CD4-positive, CD25-positive, alpha-beta regulatory T cell (primary cell): ENCODE results near the gene PCNT. TPM values are rescaled to one million over a fixed set of nuclear protein-coding genes. Genes with fewer than 3 reads are reported as not detected.

ENCODE experiments used
- ATAC-seq, 2 donors: fragments of 150-1000 bp; cut with Tn5 transposase; one replicate each; pipeline ENCODE4 v1.10.0; 2021; ENCODE audit warnings: low read depth in 2 of 2, moderate number of reproducible peaks in 2 of 2, moderate library complexity in 1 of 2
- DNase-seq, 3 donors: peaks; one replicate each; pipeline versions ENCODE4 v3.0.0 to v3.0.0-alpha.2; 2012 to 2022; ENCODE audit warnings: mixed read lengths in 1 of 3
- H3K27ac ChIP-seq: one replicate; pipeline ENCODE4 v1.7.0; 2013; ENCODE audit warnings: mild to moderate bottlenecking, low read length; ENCODE audit not compliant: insufficient read depth, poor library complexity, severe bottlenecking
- H3K27me3 ChIP-seq: one replicate; pipeline ENCODE4 v1.7.0; 2013; ENCODE audit warnings: low read length; ENCODE audit not compliant: control insufficient read depth, insufficient read depth
- H3K36me3 ChIP-seq: one replicate; pipeline ENCODE4 v1.7.0; 2013; ENCODE audit warnings: mild to moderate bottlenecking, low read length, moderate library complexity; ENCODE audit not compliant: control insufficient read depth, insufficient read depth
- H3K4me1 ChIP-seq: 2 replicates; pipeline ENCODE4 v1.7.0; 2013; ENCODE audit warnings: mild to moderate bottlenecking, low read length; ENCODE audit not compliant: insufficient read depth, control insufficient read depth, poor library complexity, severe bottlenecking
- H3K4me3 ChIP-seq: one replicate; pipeline ENCODE4 v1.7.0; 2013; ENCODE audit warnings: low read depth, mild to moderate bottlenecking, low read length, moderate library complexity
- H3K9me3 ChIP-seq, 2 experiments: 1 replicate in 1 of 2; 2 replicates in 1 of 2; pipeline ENCODE4 v1.7.0; 2013; ENCODE audit warnings: low read length in 2 of 2, mild to moderate bottlenecking in 1 of 2, moderate library complexity in 1 of 2; ENCODE audit not compliant: control insufficient read depth in 2 of 2
- H3K27ac Mint-ChIP-seq, 3 donors: one replicate each; pipeline ENCODE4 v1.8.0; 2020 to 2022; ENCODE audit warnings: mild to moderate bottlenecking in 3 of 3, mixed read lengths in 3 of 3, moderate library complexity in 2 of 3
- H3K27me3 Mint-ChIP-seq: one replicate; pipeline ENCODE4 v1.8.0; 2022; ENCODE audit warnings: mild to moderate bottlenecking, mixed read lengths
- H3K36me3 Mint-ChIP-seq: one replicate; pipeline ENCODE4 v1.8.0; 2020; ENCODE audit warnings: mixed read lengths
- H3K4me1 Mint-ChIP-seq, 4 donors: one replicate each; pipeline ENCODE4 v1.8.0; 2020 to 2022; ENCODE audit warnings: mixed read lengths in 4 of 4, mild to moderate bottlenecking in 1 of 4
- H3K4me3 Mint-ChIP-seq, 4 donors: one replicate each; pipeline ENCODE4 v1.8.0; 2020 to 2022; ENCODE audit warnings: mild to moderate bottlenecking in 4 of 4, mixed read lengths in 4 of 4, moderate library complexity in 3 of 4
- H3K9me3 Mint-ChIP-seq, 7 donors: one replicate each; pipeline ENCODE4 v1.8.0; 2020 to 2022; ENCODE audit warnings: mixed read lengths in 7 of 7, mild to moderate bottlenecking in 3 of 7, moderate library complexity in 2 of 7
- polyA plus RNA-seq, 4 donors: library from polyadenylated mRNA; unstranded; fragments of 300-500 nt; fragmentation: Illumina TruSeq; gene quantifications; one replicate each; pipeline ENCODE4 v1.2.3, GENCODE V29; 2021
- total RNA-seq: library from RNA; stranded (reverse); gene quantifications from one replicate; pipeline ENCODE4 v1.2.3, GENCODE V29; 2022

Gene PCNT
- total and polyA plus RNA-seq, 5 donors from 2014 or later: 5.3 to 64.5 (median 10.5) TPM

- Mint-ChIP-seq H3K36me3 (peaks cover 27% of the 10 kb centered on the region), H3K4me3 (peak overlapping the region in 1 of 4 donors; percentile 15), H3K27me3 (no peaks in the 10 kb centered on the region), H3K27ac (no peak overlapping the region), H3K4me1 (peaks cover 5 to 33% (median 17%) of the 10 kb centered on the region in 4 donors), H3K9me3 (no peaks in the 10 kb centered on the region)
- no peaks in the 10 kb centered on the region for H3K9me3 ChIP-seq
- DNase-seq: no peak
- H3K36me3 ChIP-seq: peaks cover 17% of the 10 kb centered on the region
- H3K4me1 ChIP-seq: peaks cover 15% of the 10 kb centered on the region
- no peak overlapping the region for H3K4me3 ChIP-seq
- H3K27me3 ChIP-seq: no peaks in the 10 kb centered on the region
- no peak overlapping the region for H3K27ac ChIP-seq
- ATAC-seq: no peak
Measured at GRCh38 chr21:46327711-46328110, 3.8 kb downstream of the PCNT start.

- Mint-ChIP-seq H3K36me3 (peaks cover 27% of the 10 kb centered on the region), H3K4me1 (peaks cover 5 to 29% (median 15%) of the 10 kb centered on the region in 4 donors), H3K27me3 (no peaks in the 10 kb centered on the region), H3K27ac (no peak overlapping the region), H3K9me3 (no peaks in the 10 kb centered on the region), H3K4me3 (no peak overlapping the region)
- no peak for DNase-seq
- Histone ChIP-seq H3K4me3 (no peak overlapping the region), H3K27me3 (no peaks in the 10 kb centered on the region), H3K4me1 (peaks cover 11% of the 10 kb centered on the region), H3K9me3 (no peaks in the 10 kb centered on the region), H3K27ac (no peak overlapping the region), H3K36me3 (peaks cover 17% of the 10 kb centered on the region)
- no peak for ATAC-seq
Measured at GRCh38 chr21:46328151-46328550, 4.2 kb downstream of the PCNT start.

- Histone ChIP-seq H3K9me3 (no peaks in the 10 kb centered on the region), H3K27me3 (no peaks in the 10 kb centered on the region), H3K27ac (no peak overlapping the region), H3K4me3 (no peak overlapping the region), H3K4me1 (peaks cover 10% of the 10 kb centered on the region), H3K36me3 (peaks cover 23% of the 10 kb centered on the region)
- no peak for DNase-seq
- peaks cover 27% of the 10 kb centered on the region for H3K36me3 Mint-ChIP-seq
- no peak overlapping the region for H3K4me3 Mint-ChIP-seq
- H3K4me1 Mint-ChIP-seq: peaks cover 5 to 22% (median 13%) of the 10 kb centered on the region in 4 donors
- H3K27ac Mint-ChIP-seq: no peak overlapping the region
- H3K9me3 Mint-ChIP-seq: no peaks in the 10 kb centered on the region
- no peaks in the 10 kb centered on the region for H3K27me3 Mint-ChIP-seq
- ATAC-seq: no peak
Measured at GRCh38 chr21:46329796-46330195, 5.8 kb downstream of the PCNT start.

GRCh38 chr21:46334351-46335140, 10.6 kb downstream of the PCNT start:
- Histone ChIP-seq H3K4me1 (no peaks in the 10 kb centered on the region), H3K4me3 (no peak overlapping the region), H3K27ac (no peak overlapping the region), H3K9me3 (no peaks in the 10 kb centered on the region), H3K36me3 (peaks cover 46% of the 10 kb centered on the region), H3K27me3 (no peaks in the 10 kb centered on the region)
- Mint-ChIP-seq H3K27ac (no peak overlapping the region), H3K36me3 (peaks cover 34% of the 10 kb centered on the region), H3K9me3 (no peaks in the 10 kb centered on the region), H3K4me3 (no peak overlapping the region), H3K4me1 (peaks cover 4 to 6% (median 5%) of the 10 kb centered on the region in 4 donors), H3K27me3 (no peaks in the 10 kb centered on the region)
- DNase-seq (no peak), ATAC-seq (no peak)

GRCh38 chr21:46336603-46337002, 12.6 kb downstream of the PCNT start:
- Mint-ChIP-seq H3K9me3 (no peaks in the 10 kb centered on the region), H3K4me3 (no peak overlapping the region), H3K4me1 (peaks cover 0 to 9% (median 3%) of the 10 kb centered on the region in 4 donors), H3K36me3 (peaks cover 36% of the 10 kb centered on the region), H3K27ac (no peak overlapping the region), H3K27me3 (no peaks in the 10 kb centered on the region)
- H3K9me3 ChIP-seq: no peaks in the 10 kb centered on the region
- no peak for ATAC-seq
- no peaks in the 10 kb centered on the region for H3K4me1 ChIP-seq
- H3K27ac ChIP-seq: no peak overlapping the region
- H3K27me3 ChIP-seq: no peaks in the 10 kb centered on the region
- no peak for DNase-seq
- H3K36me3 ChIP-seq: peaks cover 45% of the 10 kb centered on the region
- no peak overlapping the region for H3K4me3 ChIP-seq

- no peaks in the 10 kb centered on the region for H3K9me3 Mint-ChIP-seq
- peaks cover 42% of the 10 kb centered on the region for H3K36me3 ChIP-seq
- H3K4me3 ChIP-seq: no peak overlapping the region
- no peaks in the 10 kb centered on the region for H3K27me3 ChIP-seq
- no peak for ATAC-seq
- H3K4me1 Mint-ChIP-seq: peaks cover 0 to 16% (median 5%) of the 10 kb centered on the region in 4 donors
- no peak overlapping the region for H3K4me3 Mint-ChIP-seq
- H3K36me3 Mint-ChIP-seq: peaks cover 39% of the 10 kb centered on the region
- H3K27ac ChIP-seq: no peak overlapping the region
- H3K27me3 Mint-ChIP-seq: no peaks in the 10 kb centered on the region
- H3K9me3 ChIP-seq: no peaks in the 10 kb centered on the region
- no peak for DNase-seq
- no peaks in the 10 kb centered on the region for H3K4me1 ChIP-seq
- no peak overlapping the region for H3K27ac Mint-ChIP-seq
Measured at GRCh38 chr21:46340998-46341397, 17.0 kb downstream of the PCNT start.

GRCh38 chr21:46344219-46344915, 20.4 kb downstream of the PCNT start:
- no peaks in the 10 kb centered on the region for H3K27me3 ChIP-seq
- no peaks in the 10 kb centered on the region for H3K4me1 ChIP-seq
- peaks cover 41% of the 10 kb centered on the region for H3K36me3 ChIP-seq
- H3K9me3 ChIP-seq: no peaks in the 10 kb centered on the region
- no peak for ATAC-seq
- peaks cover 0 to 12% (median 3%) of the 10 kb centered on the region in 4 donors for H3K4me1 Mint-ChIP-seq
- H3K27ac Mint-ChIP-seq: no peak overlapping the region
- H3K9me3 Mint-ChIP-seq: no peaks in the 10 kb centered on the region
- H3K4me3 Mint-ChIP-seq: no peak overlapping the region
- H3K27me3 Mint-ChIP-seq: no peaks in the 10 kb centered on the region
- H3K27ac ChIP-seq: no peak overlapping the region
- peaks cover 41% of the 10 kb centered on the region for H3K36me3 Mint-ChIP-seq
- H3K4me3 ChIP-seq: no peak overlapping the region
- DNase-seq: no peak
